RWPE2 (cell line): ENCODE measurements around the gene UNCX.

Experiments
- ATAC-seq: fragments of 200-7000 bp; cut with Tn5 transposase; 3 replicates; pipeline ENCODE4 v1.9.1; 2021; ENCODE audit warnings: low read depth
- DNase-seq: peaks from one replicate; pipeline ENCODE4 v3.0.0-alpha.2; 2020; ENCODE audit warnings: low spot score
- H3K27ac ChIP-seq: fragments of 450-650 bp; 2 replicates; pipeline ENCODE4 v1.5.1; 2017; ENCODE audit warnings: mild to moderate bottlenecking; ENCODE audit not compliant: poor library complexity, severe bottlenecking
- H3K27me3 ChIP-seq: fragments of 250-450 bp; sonication (Bioruptor Pico); 2 replicates; pipeline ENCODE4 v1.5.1; 2021; ENCODE audit warnings: mild to moderate bottlenecking, moderate library complexity; ENCODE audit not compliant: insufficient read depth, poor library complexity, severe bottlenecking
- H3K36me3 ChIP-seq: fragments of 250-450 bp; sonication (Bioruptor Pico); 2 replicates; pipeline ENCODE4 v1.5.1; 2020; ENCODE audit warnings: low read depth, mild to moderate bottlenecking, moderate library complexity
- H3K4me1 ChIP-seq: fragments of 250-450 bp; sonication (Bioruptor Pico); 2 replicates; pipeline ENCODE4 v1.5.1; 2021; ENCODE audit warnings: mild to moderate bottlenecking, moderate library complexity; ENCODE audit not compliant: insufficient read depth, poor library complexity, severe bottlenecking
- H3K4me3 ChIP-seq: fragments of 250-450 bp; sonication (Bioruptor Pico); 2 replicates; pipeline ENCODE4 v1.5.1; 2021; ENCODE audit warnings: mild to moderate bottlenecking, moderate library complexity; ENCODE audit not compliant: severe bottlenecking
- H3K9me3 ChIP-seq: fragments of 250-450 bp; sonication (Bioruptor Pico); 2 replicates; pipeline ENCODE4 v1.5.1; 2021; ENCODE audit warnings: mild to moderate bottlenecking, moderate library complexity; ENCODE audit not compliant: severe bottlenecking
- TF ChIP-seq, protein P1 (sequence below): fragments of 450-650 bp; IDR thresholded peaks from one replicate; pipeline ENCODE4 v1.5.1; 2017; ENCODE audit warnings: mild to moderate bottlenecking, moderate library complexity; ENCODE audit not compliant: poor library complexity, severe bottlenecking

The UNCX gene

DNA sequence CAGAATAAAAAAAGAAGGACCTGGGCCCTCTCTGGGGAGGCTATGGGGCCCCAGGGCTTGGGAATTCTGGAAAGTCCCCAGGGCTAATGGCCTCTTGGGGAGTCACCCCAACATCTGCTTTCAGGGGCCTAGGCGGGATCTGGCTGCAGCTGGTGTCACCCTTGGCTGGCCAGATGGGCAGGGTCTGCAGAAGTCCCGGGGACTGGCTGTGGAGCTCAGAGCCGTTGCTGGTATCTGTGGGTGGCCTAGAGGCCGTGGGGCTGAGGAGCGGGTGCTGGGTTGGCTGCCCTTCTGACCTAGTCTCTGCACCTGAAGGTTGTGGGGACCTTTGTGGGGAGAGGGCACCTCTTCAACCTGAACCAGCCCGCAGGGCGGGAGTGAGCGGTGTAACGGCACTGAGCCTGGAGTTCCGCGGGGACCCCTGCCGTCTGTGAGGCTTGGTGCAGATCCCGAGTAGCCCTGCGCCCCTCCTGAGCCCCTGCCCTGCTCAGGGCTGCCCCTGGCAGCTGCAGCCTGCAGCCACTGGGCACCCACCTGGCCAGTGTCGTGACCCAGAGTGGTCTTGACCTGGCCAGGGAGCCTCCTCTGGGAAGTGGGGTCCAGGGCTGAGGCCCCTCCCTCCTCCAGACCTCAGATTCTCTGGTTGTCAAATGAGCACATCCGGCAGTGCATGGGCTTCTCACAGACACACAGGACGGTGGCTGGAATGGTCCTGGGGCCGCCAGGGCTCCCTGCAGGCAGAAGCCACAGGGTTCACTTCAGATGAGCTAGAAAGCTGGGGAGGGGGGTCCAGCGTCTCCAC is 51.5 kb downstream of the UNCX start:
- no peaks in the 10 kb centered on the region for H3K9me3 ChIP-seq
- ATAC-seq (no peak), DNase-seq (no peak)
- no peak overlapping the region for H3K27ac ChIP-seq
- peaks cover 11% of the 10 kb centered on the region for H3K27me3 ChIP-seq
- no peaks in the 10 kb centered on the region for H3K36me3 ChIP-seq
- TF ChIP-seq, protein P1, sequence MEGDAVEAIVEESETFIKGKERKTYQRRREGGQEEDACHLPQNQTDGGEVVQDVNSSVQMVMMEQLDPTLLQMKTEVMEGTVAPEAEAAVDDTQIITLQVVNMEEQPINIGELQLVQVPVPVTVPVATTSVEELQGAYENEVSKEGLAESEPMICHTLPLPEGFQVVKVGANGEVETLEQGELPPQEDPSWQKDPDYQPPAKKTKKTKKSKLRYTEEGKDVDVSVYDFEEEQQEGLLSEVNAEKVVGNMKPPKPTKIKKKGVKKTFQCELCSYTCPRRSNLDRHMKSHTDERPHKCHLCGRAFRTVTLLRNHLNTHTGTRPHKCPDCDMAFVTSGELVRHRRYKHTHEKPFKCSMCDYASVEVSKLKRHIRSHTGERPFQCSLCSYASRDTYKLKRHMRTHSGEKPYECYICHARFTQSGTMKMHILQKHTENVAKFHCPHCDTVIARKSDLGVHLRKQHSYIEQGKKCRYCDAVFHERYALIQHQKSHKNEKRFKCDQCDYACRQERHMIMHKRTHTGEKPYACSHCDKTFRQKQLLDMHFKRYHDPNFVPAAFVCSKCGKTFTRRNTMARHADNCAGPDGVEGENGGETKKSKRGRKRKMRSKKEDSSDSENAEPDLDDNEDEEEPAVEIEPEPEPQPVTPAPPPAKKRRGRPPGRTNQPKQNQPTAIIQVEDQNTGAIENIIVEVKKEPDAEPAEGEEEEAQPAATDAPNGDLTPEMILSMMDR = no peak
- H3K4me1 ChIP-seq = no peaks in the 10 kb centered on the region
- H3K4me3 ChIP-seq = no peak overlapping the region

DNA sequence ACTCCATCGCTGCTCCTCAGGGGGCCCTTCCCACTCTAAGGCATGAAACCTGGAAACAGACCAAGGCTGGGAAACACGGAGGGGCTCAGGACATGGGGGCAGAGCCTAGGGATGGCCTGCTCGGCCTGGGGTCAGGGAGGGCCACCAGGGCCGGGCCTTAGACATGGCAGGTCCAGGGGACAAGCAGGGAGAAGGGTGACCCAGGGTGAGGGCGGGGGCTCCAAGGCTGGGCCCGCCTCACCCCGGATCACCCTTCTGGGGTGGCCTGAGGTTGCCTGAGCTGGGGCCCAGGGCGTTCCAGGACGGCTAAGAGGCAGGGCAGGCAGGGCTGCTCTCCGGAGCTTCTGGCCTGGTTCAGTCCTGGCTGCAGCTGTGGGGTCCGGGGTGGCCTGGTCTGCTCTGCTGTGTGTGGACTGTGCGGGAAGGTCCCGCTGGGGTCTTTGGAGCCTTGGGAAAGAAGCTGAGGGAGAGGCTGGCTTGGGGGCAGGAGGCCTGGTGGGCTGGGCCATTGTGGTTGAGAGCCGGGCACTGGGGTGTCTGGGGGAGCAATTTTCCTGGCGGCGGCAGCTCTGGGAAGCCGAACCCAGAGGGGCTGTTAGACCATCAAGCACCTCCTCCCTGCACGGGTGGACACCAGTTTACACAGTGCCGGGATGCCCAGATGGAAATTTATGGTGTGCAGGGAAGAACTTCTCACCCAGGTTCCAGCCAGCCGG is 52.2 kb downstream of the UNCX start:
- H3K27me3 ChIP-seq = peaks cover 19% of the 10 kb centered on the region
- no peak overlapping the region for H3K27ac ChIP-seq
- H3K9me3 ChIP-seq = no peaks in the 10 kb centered on the region
- ATAC-seq (no peak; the same call in 2 of the 3 replicates), DNase-seq (no peak)
- TF ChIP-seq, protein P1 = no peak
- no peak overlapping the region for H3K4me3 ChIP-seq
- H3K4me1 ChIP-seq = no peaks in the 10 kb centered on the region
- H3K36me3 ChIP-seq = no peaks in the 10 kb centered on the region

DNA sequence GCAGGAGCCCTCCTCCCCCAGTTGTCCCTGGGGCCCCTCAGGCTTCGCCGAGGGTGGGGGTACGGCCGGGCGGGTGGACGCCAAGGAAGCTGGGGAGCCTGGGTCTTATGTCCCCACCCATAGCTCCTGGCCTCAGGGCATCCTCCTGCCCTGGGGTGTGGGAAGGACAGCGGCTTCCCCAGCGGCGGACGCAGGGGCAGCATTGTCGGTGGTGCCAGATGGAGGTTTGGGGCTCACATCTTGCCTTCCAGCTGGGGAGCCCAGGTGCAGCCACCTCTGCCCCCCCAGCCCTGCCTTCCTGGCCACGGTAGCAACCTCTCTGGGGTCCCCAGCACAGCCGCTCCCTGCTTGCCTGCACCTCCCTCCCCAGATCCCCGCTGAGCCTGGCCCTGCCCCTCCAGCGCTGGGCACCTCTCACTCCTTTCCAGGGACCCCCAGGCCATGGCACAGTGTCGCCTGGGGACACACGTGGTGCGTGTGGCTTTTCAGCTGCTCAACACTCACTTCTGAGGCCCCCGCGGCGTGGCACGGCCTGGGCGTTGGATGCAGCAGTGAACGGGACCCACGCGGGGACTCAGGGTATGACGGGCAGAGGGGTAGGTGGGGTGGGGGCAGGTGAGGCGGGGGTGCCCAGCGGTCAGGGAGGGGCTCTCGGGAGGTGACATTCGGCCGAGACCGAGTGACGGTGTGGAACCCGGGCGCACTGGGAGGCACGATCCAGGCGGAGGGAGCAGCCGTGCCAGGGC is 53.1 kb downstream of the UNCX start:
- H3K9me3 ChIP-seq = no peaks in the 10 kb centered on the region
- H3K27ac ChIP-seq = no peak overlapping the region
- H3K27me3 ChIP-seq = peaks cover 27% of the 10 kb centered on the region
- no peaks in the 10 kb centered on the region for H3K36me3 ChIP-seq
- no peak for DNase-seq
- no peak for ATAC-seq
- H3K4me1 ChIP-seq = no peaks in the 10 kb centered on the region
- no peak overlapping the region for H3K4me3 ChIP-seq
- TF ChIP-seq, protein P1 = no peak
